ENCODE results near the gene SNTB2.

DNA sequence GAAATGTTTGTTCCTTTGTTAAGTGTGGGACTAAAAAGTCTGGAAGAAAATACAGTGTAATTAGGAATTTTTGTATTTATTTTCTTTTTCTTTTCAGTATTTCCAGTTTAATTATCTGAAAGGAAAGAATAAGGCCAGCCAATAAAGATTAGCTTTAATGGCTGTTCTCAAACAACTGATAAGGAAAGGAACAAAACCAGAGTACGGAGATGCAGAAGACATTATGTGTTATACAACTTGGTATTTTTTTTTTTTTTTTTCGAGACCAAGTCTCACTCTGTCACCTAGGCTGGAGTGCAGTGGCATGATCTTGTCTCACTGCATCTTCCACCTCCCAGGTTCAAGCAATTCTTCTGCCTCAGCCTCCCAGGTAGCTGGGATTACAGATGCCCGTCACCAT lies 47.5 kb downstream of the SNTB2 start:
- TF ChIP-seq, protein P1, sequence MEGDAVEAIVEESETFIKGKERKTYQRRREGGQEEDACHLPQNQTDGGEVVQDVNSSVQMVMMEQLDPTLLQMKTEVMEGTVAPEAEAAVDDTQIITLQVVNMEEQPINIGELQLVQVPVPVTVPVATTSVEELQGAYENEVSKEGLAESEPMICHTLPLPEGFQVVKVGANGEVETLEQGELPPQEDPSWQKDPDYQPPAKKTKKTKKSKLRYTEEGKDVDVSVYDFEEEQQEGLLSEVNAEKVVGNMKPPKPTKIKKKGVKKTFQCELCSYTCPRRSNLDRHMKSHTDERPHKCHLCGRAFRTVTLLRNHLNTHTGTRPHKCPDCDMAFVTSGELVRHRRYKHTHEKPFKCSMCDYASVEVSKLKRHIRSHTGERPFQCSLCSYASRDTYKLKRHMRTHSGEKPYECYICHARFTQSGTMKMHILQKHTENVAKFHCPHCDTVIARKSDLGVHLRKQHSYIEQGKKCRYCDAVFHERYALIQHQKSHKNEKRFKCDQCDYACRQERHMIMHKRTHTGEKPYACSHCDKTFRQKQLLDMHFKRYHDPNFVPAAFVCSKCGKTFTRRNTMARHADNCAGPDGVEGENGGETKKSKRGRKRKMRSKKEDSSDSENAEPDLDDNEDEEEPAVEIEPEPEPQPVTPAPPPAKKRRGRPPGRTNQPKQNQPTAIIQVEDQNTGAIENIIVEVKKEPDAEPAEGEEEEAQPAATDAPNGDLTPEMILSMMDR (IDR thresholded peaks at IDR 0.05) = no peak
- TF ChIP-seq EP300 (IDR thresholded peaks at IDR 0.05) = no peak
